HG03432 (cell line): Measurements from ENCODE around the gene ANXA11.
A peak's percentile ranks its signal among the peaks of the same experiment; 100 is the strongest.

ENCODE experiments used
- ATAC-seq: cut with Tn5 transposase; IDR thresholded peaks from one replicate; pipeline ENCODE4 v1.9.1; 2021; ENCODE audit warnings: mild to moderate bottlenecking, moderate library complexity; ENCODE audit not compliant: unreplicated experiment

ANXA11 gene

DNA sequence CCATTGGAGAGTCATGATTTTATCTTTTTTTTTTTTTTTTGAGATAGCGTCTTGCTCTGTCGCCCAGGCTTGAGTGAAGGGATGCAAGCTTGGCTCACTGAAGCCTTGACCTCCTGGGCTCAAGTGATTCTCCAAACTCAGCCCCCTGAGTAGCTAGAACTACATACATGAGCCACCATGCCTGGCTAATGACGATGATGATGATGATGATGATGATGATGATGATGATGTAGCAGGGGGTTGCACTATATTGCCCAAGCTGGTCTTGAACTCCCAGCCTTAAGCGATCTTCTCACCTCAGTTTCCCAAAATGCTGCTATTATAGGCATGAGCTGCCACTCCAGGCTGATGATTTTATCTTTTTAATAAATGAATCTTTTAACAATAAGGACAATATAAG lies 86.7 kb downstream of the ANXA11 start:
- no peak for ATAC-seq

DNA sequence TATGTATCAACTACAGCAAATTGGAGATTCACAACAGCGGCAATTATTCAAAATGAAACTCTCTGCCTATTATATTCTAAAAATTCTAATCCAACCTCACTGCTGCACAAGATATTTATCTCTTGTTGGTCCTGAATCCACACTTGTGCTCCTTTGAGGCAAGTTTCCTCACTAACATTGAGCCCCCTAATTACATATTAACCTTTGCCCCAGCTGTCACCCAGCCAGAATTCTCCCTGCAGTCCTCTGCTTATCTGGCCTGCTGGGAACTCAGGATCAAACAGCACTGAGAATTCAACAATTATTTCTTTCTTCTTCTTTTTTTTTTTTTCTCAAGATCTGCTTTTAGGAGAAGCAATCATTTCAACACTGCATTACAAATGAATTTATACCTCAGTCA lies 94.4 kb downstream of the ANXA11 start:
- ATAC-seq: no peak

DNA sequence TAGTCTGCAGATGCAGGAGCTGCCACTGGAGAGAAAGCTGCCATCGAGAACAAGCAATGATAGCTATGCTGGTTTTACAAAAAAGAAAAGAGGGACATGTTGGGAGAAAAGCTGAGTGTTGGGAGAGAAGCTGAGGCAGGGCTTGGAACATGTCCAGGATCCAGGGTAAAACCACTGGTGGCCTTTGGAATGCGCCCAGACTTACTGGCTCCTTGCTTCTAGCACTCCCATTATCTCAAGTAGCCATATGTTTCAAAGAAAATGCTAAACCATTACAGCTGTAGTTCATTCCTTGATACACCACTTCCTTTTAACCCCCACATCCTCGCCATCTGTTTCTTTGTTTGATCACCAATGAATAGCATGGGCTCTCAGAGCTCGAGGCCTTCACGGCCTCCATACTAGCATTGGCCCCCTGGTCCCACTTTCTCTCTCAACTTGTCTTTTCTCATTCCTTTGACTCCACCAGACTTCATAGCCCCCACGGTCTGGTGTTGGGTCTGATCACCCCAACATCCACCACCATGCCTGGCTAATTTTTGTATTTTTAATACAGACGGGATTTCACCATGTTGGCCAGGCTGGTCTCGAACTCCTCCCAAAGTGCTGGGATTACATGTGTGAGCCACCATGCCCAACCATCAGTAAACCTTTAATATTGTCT lies 96.6 kb downstream of the ANXA11 start:
- no peak for ATAC-seq

DNA sequence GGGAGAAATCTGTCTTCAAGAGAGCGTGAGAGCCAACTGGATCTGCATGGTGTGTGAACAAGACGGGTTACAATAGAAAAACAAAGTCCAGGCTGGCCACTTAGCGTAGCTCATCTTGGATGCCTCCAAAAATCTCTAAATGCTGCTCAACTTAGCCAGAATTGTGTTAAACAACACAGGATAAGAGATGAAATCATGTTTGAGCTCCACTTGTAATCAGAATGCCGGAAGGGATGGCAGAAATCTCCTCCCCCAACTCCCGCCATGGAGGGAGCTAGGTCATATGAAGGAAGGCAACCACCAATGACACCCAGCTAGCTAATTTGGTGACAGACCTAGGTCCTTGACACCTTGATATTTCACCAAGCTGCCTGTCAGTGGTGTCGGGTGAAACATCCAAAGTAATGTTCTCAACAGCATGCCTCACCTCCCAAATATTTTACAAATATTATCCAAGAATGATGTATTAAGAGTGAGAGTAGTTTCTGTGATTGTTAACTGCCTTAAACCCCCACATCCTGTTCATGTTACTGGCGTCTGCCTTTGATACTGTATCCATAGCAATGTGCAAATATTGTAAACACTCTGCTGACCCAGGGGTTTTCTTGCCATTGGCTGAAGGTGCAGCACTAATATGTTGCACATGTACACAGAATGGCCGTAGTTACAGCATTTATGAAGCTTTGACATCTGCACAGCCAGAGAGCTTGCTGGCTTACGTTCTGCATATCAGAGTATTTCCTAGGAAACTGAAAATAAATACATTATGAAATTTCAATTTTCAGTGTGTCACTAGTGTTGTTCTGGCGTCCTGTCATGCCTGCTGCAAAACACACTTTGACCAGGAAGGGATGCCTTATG lies 101.0 kb downstream of the ANXA11 start:
- ATAC-seq: peak; percentile 88
